ENCODE measurements around the gene COL5A1.

The COL5A1 gene

DNA sequence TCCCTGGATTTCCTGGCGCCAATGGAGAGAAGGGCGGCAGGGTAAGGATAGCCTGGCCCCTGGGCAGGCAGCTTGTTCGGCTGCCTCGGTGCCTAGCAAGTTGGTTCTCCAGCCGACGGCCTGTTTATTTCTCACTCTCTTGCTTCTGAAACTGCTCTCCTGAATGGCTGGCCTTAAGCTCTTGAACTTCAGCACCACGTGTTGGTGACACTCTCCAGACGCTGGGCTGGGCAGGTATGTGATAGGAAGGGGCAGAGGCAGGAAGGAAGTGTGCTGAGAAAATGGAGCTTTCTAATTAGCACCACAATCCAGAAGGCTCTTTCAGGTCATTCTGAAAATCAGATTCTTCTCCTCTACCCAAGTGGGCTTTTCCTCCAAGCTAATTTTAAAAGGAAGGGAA lies 147.6 kb downstream of the COL5A1 start:
- DNase-seq (ENCODE audit: low read depth in 1 of 2, low spot score in 1 of 2), result no peak
- TF ChIP-seq GABPA (IDR thresholded peaks at IDR 0.05; ENCODE audit: low read depth) (no peak), SPI1 (IDR thresholded peaks at IDR 0.05; ENCODE audit: borderline replicate concordance, low read depth) (no peak), REST (IDR thresholded peaks at IDR 0.05; ENCODE audit: insufficient replicate concordance, low read depth) (no peak), POLR2AphosphoS5 (IDR thresholded peaks at IDR 0.05; ENCODE audit: low read depth) (no peak)
- TF ChIP-seq, protein P1, sequence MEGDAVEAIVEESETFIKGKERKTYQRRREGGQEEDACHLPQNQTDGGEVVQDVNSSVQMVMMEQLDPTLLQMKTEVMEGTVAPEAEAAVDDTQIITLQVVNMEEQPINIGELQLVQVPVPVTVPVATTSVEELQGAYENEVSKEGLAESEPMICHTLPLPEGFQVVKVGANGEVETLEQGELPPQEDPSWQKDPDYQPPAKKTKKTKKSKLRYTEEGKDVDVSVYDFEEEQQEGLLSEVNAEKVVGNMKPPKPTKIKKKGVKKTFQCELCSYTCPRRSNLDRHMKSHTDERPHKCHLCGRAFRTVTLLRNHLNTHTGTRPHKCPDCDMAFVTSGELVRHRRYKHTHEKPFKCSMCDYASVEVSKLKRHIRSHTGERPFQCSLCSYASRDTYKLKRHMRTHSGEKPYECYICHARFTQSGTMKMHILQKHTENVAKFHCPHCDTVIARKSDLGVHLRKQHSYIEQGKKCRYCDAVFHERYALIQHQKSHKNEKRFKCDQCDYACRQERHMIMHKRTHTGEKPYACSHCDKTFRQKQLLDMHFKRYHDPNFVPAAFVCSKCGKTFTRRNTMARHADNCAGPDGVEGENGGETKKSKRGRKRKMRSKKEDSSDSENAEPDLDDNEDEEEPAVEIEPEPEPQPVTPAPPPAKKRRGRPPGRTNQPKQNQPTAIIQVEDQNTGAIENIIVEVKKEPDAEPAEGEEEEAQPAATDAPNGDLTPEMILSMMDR (IDR thresholded peaks at IDR 0.05; ENCODE audit: insufficient read depth, low read length), result no peak
- H3K27me3 ChIP-seq (ENCODE audit: insufficient read depth, poor library complexity, severe bottlenecking), result peaks cover 13% of the 10 kb centered on the region
- no peak overlapping the region for H3K4me3 ChIP-seq (replicated peaks; ENCODE audit: insufficient read depth, low read length)
- no peak overlapping the region for H3K27ac ChIP-seq (replicated peaks)

GRCh38 chr9:134791009-134791408 lies 149.4 kb downstream of the COL5A1 start:
- Histone ChIP-seq H3K27ac (replicated peaks) (no peak overlapping the region), H3K4me3 (replicated peaks; ENCODE audit: insufficient read depth, low read length) (no peak overlapping the region), H3K27me3 (ENCODE audit: insufficient read depth, poor library complexity, severe bottlenecking) (peaks cover 2% of the 10 kb centered on the region)
- TF ChIP-seq, protein P1 (IDR thresholded peaks at IDR 0.05; ENCODE audit: insufficient read depth, low read length), result no peak
- TF ChIP-seq REST (IDR thresholded peaks at IDR 0.05; ENCODE audit: insufficient replicate concordance, low read depth) (no peak), SPI1 (IDR thresholded peaks at IDR 0.05; ENCODE audit: borderline replicate concordance, low read depth) (no peak), POLR2AphosphoS5 (IDR thresholded peaks at IDR 0.05; ENCODE audit: low read depth) (no peak), GABPA (IDR thresholded peaks at IDR 0.05; ENCODE audit: low read depth) (no peak)
- DNase-seq (ENCODE audit: low read depth in 1 of 2, low spot score in 1 of 2), result no peak

DNA sequence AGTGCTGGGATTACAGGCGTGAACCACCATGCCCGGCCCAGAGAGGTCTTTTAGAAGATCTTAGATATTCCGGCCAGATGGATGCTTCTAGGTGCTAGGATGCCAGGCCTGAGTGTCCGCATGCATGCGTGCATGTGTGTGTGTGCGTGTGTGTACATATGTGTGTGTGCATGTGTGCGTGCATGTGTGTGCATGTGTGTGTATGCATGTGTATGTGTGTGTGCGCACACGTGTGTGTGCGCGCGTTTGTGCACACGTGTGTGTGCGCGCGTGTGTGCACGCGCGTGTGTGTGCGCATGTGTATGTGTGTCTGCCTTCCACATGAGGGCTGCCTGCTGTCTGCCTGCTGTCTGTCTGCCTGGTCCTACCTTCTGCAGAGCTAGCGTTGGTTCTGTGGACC lies 151.0 kb downstream of the COL5A1 start:
- no peak for DNase-seq (ENCODE audit: low read depth in 1 of 2, low spot score in 1 of 2)
- TF ChIP-seq REST (IDR thresholded peaks at IDR 0.05; ENCODE audit: insufficient replicate concordance, low read depth) (no peak), POLR2AphosphoS5 (IDR thresholded peaks at IDR 0.05; ENCODE audit: low read depth) (no peak), SPI1 (IDR thresholded peaks at IDR 0.05; ENCODE audit: borderline replicate concordance, low read depth) (no peak), GABPA (IDR thresholded peaks at IDR 0.05; ENCODE audit: low read depth) (no peak)
- TF ChIP-seq, protein P1 (IDR thresholded peaks at IDR 0.05; ENCODE audit: insufficient read depth, low read length), result no peak
- H3K27ac ChIP-seq (replicated peaks), result no peak overlapping the region
- no peaks in the 10 kb centered on the region for H3K27me3 ChIP-seq (ENCODE audit: insufficient read depth, poor library complexity, severe bottlenecking)
- no peak overlapping the region for H3K4me3 ChIP-seq (replicated peaks; ENCODE audit: insufficient read depth, low read length)

Measured in HL-60 (cell line).